ENCODE data around the gene SNCB.

SNCB gene

DNA sequence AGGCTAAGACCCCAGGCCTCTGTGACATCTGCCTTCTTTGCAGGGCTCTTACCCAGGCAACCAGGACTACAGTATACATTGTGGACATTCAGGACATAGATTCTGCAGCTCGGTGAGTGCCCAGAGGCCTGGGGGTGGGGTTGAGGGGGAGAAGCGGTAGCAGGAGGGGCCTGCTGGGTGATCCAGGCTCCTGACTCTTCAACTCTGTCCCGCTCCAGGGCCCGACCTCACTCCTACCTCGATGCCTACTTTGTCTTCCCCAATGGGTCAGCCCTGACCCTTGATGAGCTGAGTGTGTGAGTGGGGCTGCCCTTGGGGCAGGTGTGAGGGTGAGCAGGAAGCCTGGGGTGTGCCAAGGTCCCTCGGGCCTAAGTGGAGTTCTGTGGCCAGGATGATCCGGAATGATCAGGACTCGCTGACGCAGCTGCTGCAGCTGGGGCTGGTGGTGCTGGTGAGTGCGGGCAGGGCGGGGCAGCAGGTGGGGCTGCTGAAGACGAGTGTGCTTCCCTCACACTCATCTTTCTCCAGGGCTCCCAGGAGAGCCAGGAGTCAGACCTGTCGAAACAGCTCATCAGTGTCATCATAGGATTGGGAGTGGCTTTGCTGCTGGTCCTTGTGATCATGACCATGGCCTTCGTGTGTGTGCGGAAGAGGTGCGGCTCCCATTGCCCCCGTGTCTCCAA lies 40.2 kb downstream of the SNCB start:
- H3K18ac ChIP-seq (ENCODE audit: low read length): no peak overlapping the region
- no CpG with 5 or more reads among the region's 17 CpGs for WGBS (ENCODE audit: extremely low coverage, insufficient coverage, insufficient read length)
- peak; percentile 44 to 45 for DNase-seq
- no peak overlapping the region for H3K4me2 ChIP-seq (ENCODE audit: low read length)
- no peak overlapping the region for H3K4me3 ChIP-seq (ENCODE audit: low read depth, low read length)
- H3K36me3 ChIP-seq (ENCODE audit: control insufficient read depth in 1 of 2, insufficient read depth in 2 of 2, low read length in 2 of 2): no peaks in the 10 kb centered on the region
- no peak overlapping the region for H4K8ac ChIP-seq (ENCODE audit: low read depth, low read length)
- no peak overlapping the region for H2BK12ac ChIP-seq (ENCODE audit: low read length)
- no peaks in the 10 kb centered on the region for H3K79me1 ChIP-seq (ENCODE audit: low read length)
- H3K4ac ChIP-seq (ENCODE audit: low read depth, low read length): no peak overlapping the region
- H4K12ac ChIP-seq (ENCODE audit: low read depth, low read length): no peak overlapping the region
- H3K27ac ChIP-seq (ENCODE audit: low read depth, low read length): no peak overlapping the region
- no peak overlapping the region for H2BK5ac ChIP-seq (ENCODE audit: low read depth, low read length, poor library complexity)
- H3K79me2 ChIP-seq (ENCODE audit: control insufficient read depth, insufficient read depth, low read length, poor library complexity): no peaks in the 10 kb centered on the region
- H2AK5ac ChIP-seq (ENCODE audit: low read length): no peak overlapping the region
- no peaks in the 10 kb centered on the region for H3K27me3 ChIP-seq (ENCODE audit: insufficient read depth, low read length)
- no peak overlapping the region for H3K23ac ChIP-seq (ENCODE audit: low read length)
- no peak overlapping the region for H3K9ac ChIP-seq (ENCODE audit: low read length)
- H3K14ac ChIP-seq (ENCODE audit: low read length): no peak overlapping the region
- no peak overlapping the region for H4K91ac ChIP-seq (ENCODE audit: low read depth, low read length)
- H3K9me3 ChIP-seq (ENCODE audit: insufficient read depth, low read depth, low read length): peaks cover 34% of the 10 kb centered on the region
- H3K4me1 ChIP-seq (ENCODE audit: control insufficient read depth in 1 of 2, insufficient read depth in 2 of 2, low read length in 2 of 2): no peaks in the 10 kb centered on the region
- H2BK120ac ChIP-seq (ENCODE audit: insufficient read depth, low read length, poor library complexity): no peak overlapping the region
- H2AFZ ChIP-seq (ENCODE audit: insufficient read depth, low read length, poor library complexity): no peak overlapping the region

GRCh38 chr5:176589039-176589769 lies 41.1 kb downstream of the SNCB start:
- no peak overlapping the region for H3K18ac ChIP-seq (ENCODE audit: low read length)
- no peaks in the 10 kb centered on the region for H3K79me1 ChIP-seq (ENCODE audit: low read length)
- no peak overlapping the region for H4K12ac ChIP-seq (ENCODE audit: low read depth, low read length)
- no peak overlapping the region for H3K4me3 ChIP-seq (ENCODE audit: low read depth, low read length)
- no peak overlapping the region for H3K4me2 ChIP-seq (ENCODE audit: low read length)
- no peak overlapping the region for H2BK120ac ChIP-seq (ENCODE audit: insufficient read depth, low read length, poor library complexity)
- no peak overlapping the region for H3K27ac ChIP-seq (ENCODE audit: low read depth, low read length)
- no peak for DNase-seq
- no peaks in the 10 kb centered on the region for H3K36me3 ChIP-seq (ENCODE audit: control insufficient read depth in 1 of 2, insufficient read depth in 2 of 2, low read length in 2 of 2)
- H4K91ac ChIP-seq (ENCODE audit: low read depth, low read length): no peak overlapping the region
- H3K9ac ChIP-seq (ENCODE audit: low read length): no peak overlapping the region
- H3K23ac ChIP-seq (ENCODE audit: low read length): no peak overlapping the region
- H4K8ac ChIP-seq (ENCODE audit: low read depth, low read length): no peak overlapping the region
- no peak overlapping the region for H2BK12ac ChIP-seq (ENCODE audit: low read length)
- WGBS (ENCODE audit: extremely low coverage, insufficient coverage, insufficient read length): no CpG with 5 or more reads among the region's 31 CpGs
- H3K9me3 ChIP-seq (ENCODE audit: insufficient read depth, low read depth, low read length): peaks cover 44% of the 10 kb centered on the region
- H3K79me2 ChIP-seq (ENCODE audit: control insufficient read depth, insufficient read depth, low read length, poor library complexity): no peaks in the 10 kb centered on the region
- no peak overlapping the region for H2AFZ ChIP-seq (ENCODE audit: insufficient read depth, low read length, poor library complexity)
- H3K4me1 ChIP-seq (ENCODE audit: control insufficient read depth in 1 of 2, insufficient read depth in 2 of 2, low read length in 2 of 2): no peaks in the 10 kb centered on the region
- no peaks in the 10 kb centered on the region for H3K27me3 ChIP-seq (ENCODE audit: insufficient read depth, low read length)
- H3K14ac ChIP-seq (ENCODE audit: low read length): no peak overlapping the region
- H2BK5ac ChIP-seq (ENCODE audit: low read depth, low read length, poor library complexity): no peak overlapping the region
- H2AK5ac ChIP-seq (ENCODE audit: low read length): no peak overlapping the region
- H3K4ac ChIP-seq (ENCODE audit: low read depth, low read length): no peak overlapping the region

GRCh38 chr5:176588297-176588696 lies 42.0 kb downstream of the SNCB start:
- H3K79me1 ChIP-seq (ENCODE audit: low read length): no peaks in the 10 kb centered on the region
- H3K79me2 ChIP-seq (ENCODE audit: control insufficient read depth, insufficient read depth, low read length, poor library complexity): no peaks in the 10 kb centered on the region
- H3K4ac ChIP-seq (ENCODE audit: low read depth, low read length): no peak overlapping the region
- peaks cover 49% of the 10 kb centered on the region for H3K9me3 ChIP-seq (ENCODE audit: insufficient read depth, low read depth, low read length)
- no peaks in the 10 kb centered on the region for H3K27me3 ChIP-seq (ENCODE audit: insufficient read depth, low read length)
- H2AFZ ChIP-seq (ENCODE audit: insufficient read depth, low read length, poor library complexity): no peak overlapping the region
- no peak overlapping the region for H4K12ac ChIP-seq (ENCODE audit: low read depth, low read length)
- no peak overlapping the region for H2AK5ac ChIP-seq (ENCODE audit: low read length)
- no peak for DNase-seq
- H3K4me2 ChIP-seq (ENCODE audit: low read length): no peak overlapping the region
- H4K91ac ChIP-seq (ENCODE audit: low read depth, low read length): no peak overlapping the region
- H3K9ac ChIP-seq (ENCODE audit: low read length): no peak overlapping the region
- H3K23ac ChIP-seq (ENCODE audit: low read length): no peak overlapping the region
- no peak overlapping the region for H2BK12ac ChIP-seq (ENCODE audit: low read length)
- no peak overlapping the region for H2BK120ac ChIP-seq (ENCODE audit: insufficient read depth, low read length, poor library complexity)
- H3K18ac ChIP-seq (ENCODE audit: low read length): no peak overlapping the region
- no peak overlapping the region for H3K14ac ChIP-seq (ENCODE audit: low read length)
- no peak overlapping the region for H2BK5ac ChIP-seq (ENCODE audit: low read depth, low read length, poor library complexity)
- no peak overlapping the region for H4K8ac ChIP-seq (ENCODE audit: low read depth, low read length)
- no peak overlapping the region for H3K27ac ChIP-seq (ENCODE audit: low read depth, low read length)
- H3K4me1 ChIP-seq (ENCODE audit: control insufficient read depth in 1 of 2, insufficient read depth in 2 of 2, low read length in 2 of 2): no peaks in the 10 kb centered on the region
- H3K36me3 ChIP-seq (ENCODE audit: control insufficient read depth in 1 of 2, insufficient read depth in 2 of 2, low read length in 2 of 2): no peaks in the 10 kb centered on the region
- H3K4me3 ChIP-seq (ENCODE audit: low read depth, low read length): peak overlapping the region; percentile 27

GRCh38 chr5:176587398-176587797 lies 42.9 kb downstream of the SNCB start:
- no peak overlapping the region for H3K23ac ChIP-seq (ENCODE audit: low read length)
- H3K4me3 ChIP-seq (ENCODE audit: low read depth, low read length): no peak overlapping the region

More at GRCh38 chr5:176587398-176587797, 42.9 kb downstream of the SNCB start:
- Histone ChIP-seq H4K8ac (ENCODE audit: low read depth, low read length) (no peak overlapping the region), H3K79me2 (ENCODE audit: control insufficient read depth, insufficient read depth, low read length, poor library complexity) (no peaks in the 10 kb centered on the region), H3K9me3 (ENCODE audit: insufficient read depth, low read depth, low read length) (peaks cover 44% of the 10 kb centered on the region), H3K27me3 (ENCODE audit: insufficient read depth, low read length) (no peaks in the 10 kb centered on the region), H4K12ac (ENCODE audit: low read depth, low read length) (no peak overlapping the region), H3K14ac (ENCODE audit: low read length) (no peak overlapping the region), H2BK12ac (ENCODE audit: low read length) (no peak overlapping the region), H3K18ac (ENCODE audit: low read length) (no peak overlapping the region), H3K27ac (ENCODE audit: low read depth, low read length) (no peak overlapping the region), H2AK5ac (ENCODE audit: low read length) (no peak overlapping the region), H3K9ac (ENCODE audit: low read length) (no peak overlapping the region), H3K36me3 (ENCODE audit: control insufficient read depth in 1 of 2, insufficient read depth in 2 of 2, low read length in 2 of 2) (no peaks in the 10 kb centered on the region), H2BK120ac (ENCODE audit: insufficient read depth, low read length, poor library complexity) (no peak overlapping the region), H2BK5ac (ENCODE audit: low read depth, low read length, poor library complexity) (no peak overlapping the region), H3K4ac (ENCODE audit: low read depth, low read length) (no peak overlapping the region), H3K4me1 (ENCODE audit: control insufficient read depth in 1 of 2, insufficient read depth in 2 of 2, low read length in 2 of 2) (no peaks in the 10 kb centered on the region), H2AFZ (ENCODE audit: insufficient read depth, low read length, poor library complexity) (no peak overlapping the region), H3K4me2 (ENCODE audit: low read length) (no peak overlapping the region), H4K91ac (ENCODE audit: low read depth, low read length) (no peak overlapping the region), H3K79me1 (ENCODE audit: low read length) (no peaks in the 10 kb centered on the region)
- no CpG with 5 or more reads among the region's 7 CpGs for WGBS (ENCODE audit: extremely low coverage, insufficient coverage, insufficient read length)
- no peak for DNase-seq
